Measurements from ENCODE around the gene ARRB1.

- TF ChIP-seq CTCF (IDR thresholded peaks at IDR 0.05), result no peak
- TF ChIP-seq POLR2A (IDR thresholded peaks at IDR 0.05), result no peak
Observed at GRCh38 chr11:75305452-75305851, 46.0 kb downstream of the ARRB1 start.
